ENCODE measurements around the gene SLC25A21.

DNA sequence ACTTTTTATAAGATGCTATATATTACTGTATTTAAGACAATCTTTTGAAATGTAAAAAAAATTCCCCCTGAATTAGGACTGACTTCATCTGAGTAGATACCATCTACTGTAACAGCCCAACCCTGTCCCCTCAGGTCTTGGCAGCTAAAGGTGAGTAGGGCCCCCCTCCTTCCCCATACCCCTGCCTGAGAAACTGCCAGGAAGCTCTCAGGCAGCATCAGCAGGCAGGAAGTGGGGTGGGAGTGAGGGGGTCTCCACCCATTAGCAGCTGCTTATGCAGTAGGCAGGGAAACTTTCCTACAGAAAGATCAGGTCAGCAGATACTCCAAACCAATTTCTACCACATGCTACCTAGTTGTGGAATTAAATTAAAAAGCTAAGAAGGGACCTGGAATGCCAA is 448.2 kb downstream of the SLC25A21 start:
- TF ChIP-seq, protein P1, sequence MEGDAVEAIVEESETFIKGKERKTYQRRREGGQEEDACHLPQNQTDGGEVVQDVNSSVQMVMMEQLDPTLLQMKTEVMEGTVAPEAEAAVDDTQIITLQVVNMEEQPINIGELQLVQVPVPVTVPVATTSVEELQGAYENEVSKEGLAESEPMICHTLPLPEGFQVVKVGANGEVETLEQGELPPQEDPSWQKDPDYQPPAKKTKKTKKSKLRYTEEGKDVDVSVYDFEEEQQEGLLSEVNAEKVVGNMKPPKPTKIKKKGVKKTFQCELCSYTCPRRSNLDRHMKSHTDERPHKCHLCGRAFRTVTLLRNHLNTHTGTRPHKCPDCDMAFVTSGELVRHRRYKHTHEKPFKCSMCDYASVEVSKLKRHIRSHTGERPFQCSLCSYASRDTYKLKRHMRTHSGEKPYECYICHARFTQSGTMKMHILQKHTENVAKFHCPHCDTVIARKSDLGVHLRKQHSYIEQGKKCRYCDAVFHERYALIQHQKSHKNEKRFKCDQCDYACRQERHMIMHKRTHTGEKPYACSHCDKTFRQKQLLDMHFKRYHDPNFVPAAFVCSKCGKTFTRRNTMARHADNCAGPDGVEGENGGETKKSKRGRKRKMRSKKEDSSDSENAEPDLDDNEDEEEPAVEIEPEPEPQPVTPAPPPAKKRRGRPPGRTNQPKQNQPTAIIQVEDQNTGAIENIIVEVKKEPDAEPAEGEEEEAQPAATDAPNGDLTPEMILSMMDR (IDR thresholded peaks at IDR 0.05; ENCODE audit: low read depth, low read length, poor library complexity, severe bottlenecking) = no peak
- no peak for TF ChIP-seq EZH2phosphoT487 (IDR thresholded peaks at IDR 0.05; ENCODE audit: borderline replicate concordance, low read length)

Measured in DOHH2 (cell line).